GM18517 (cell line): ENCODE measurements around the gene ZNF286A.
A peak's percentile ranks its signal among the peaks of the same experiment; 100 is the strongest.
"Not testable (repeated sequence)": the region's sequence is repeated elsewhere in the genome, so short reads cannot be mapped to it uniquely, and the experiment has no call there.

Source experiments
- ATAC-seq: cut with Tn5 transposase; IDR thresholded peaks from one replicate; pipeline ENCODE4 v1.9.1; 2021; ENCODE audit warnings: mild to moderate bottlenecking, moderate library complexity; ENCODE audit not compliant: unreplicated experiment

ZNF286A gene

DNA sequence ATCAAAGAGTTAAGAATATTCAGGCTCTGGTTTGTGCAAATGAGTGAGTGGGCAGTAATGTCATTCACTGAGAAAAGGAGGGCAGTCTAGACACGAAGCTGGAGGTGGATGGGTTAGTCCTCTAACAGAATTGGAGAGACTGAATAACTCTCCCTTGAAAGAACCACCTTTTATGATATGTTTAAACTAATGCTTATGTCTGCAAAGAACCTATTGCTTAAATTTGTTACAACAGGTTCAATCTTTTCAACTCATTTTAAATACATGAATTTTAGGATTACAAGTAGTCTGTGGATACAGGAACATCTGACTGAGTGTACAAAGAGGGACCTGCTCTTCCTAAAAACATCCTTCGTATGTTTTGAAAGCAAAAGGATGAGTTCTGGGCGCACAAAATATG, 585 bp upstream of the ZNF286A start:
- ATAC-seq, result peak; percentile 2

DNA sequence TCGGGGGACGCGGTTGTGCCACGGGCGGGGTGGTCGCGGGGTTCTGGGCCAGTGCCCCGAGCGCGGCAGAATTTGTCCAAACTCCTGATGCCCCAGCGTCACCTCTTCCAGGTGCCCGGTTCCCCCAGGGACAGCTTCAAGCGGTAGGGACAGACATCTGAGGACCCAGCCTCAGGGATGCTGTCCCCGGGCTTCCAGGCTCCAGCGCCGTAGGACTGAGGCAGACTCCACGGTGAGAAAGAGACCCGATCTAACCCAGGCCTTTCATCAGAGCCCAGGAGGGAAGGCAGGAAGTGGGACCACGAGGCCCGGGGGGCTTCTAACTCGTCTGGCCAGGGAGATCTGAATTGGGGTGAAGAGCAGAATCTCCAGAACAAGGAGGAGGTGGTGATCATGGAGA, 385 bp downstream of the ZNF286A start:
- not testable (repeated sequence) for ATAC-seq

DNA sequence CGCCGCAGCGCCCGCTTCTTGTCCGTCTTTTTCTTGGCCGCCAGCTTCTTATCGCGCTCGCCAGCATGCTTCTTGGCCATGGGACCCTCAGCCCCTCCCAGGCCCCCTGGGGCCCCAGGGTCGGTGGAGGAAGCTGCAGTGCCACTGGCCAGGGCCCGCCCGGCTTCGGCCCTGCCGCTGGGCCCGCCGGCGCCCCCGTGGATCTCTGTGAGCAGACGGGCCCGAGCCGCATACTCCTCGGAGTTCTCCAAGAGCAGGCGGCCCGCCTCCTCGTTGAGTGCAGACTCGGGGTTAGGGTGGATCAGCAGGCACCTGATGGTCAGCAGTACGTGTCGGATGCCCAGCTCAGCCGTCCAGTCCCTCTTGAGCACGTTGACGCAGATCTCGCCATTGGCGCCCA, 4.7 kb downstream of the ZNF286A start:
- not testable (repeated sequence) for ATAC-seq

DNA sequence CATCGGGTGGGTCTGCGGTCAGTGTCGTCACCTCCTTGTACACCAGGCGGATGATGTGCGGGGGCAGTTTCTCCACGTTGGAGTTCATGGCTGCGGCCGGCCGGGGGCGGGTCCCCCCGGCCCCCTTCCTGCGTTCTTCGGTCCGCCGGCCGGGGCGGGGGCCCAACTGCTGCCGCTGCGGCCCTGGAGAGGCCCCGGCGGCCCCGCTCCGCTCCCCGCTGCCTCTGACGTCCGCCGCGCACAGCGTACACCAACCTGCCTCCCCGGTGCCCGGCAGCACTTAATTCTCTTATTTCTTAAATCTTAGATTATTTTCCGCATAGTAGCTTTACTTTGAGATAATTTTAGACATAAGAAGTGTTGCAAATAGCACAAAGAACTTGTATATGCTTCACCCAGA, 5.3 kb downstream of the ZNF286A start:
- not testable (repeated sequence) for ATAC-seq

DNA sequence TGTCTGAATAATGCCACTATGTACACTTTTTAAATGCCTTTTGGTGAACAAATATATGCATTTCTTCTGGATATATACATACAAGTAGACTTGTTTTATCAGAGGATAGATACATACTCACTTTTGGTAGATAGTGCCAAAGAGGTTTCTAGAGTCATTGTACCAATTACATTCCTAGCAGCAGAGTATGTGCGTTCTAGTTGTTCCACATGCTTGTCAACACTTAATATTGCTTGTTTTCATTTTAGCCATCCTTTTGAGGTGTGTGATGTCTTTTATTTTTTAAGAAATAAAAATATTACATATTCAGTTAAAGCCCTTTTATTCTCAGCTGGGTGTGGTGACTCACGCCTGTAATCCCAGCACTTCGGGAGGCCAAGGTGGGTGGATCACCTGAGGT, 9.3 kb downstream of the ZNF286A start:
- ATAC-seq, result not testable (repeated sequence)

DNA sequence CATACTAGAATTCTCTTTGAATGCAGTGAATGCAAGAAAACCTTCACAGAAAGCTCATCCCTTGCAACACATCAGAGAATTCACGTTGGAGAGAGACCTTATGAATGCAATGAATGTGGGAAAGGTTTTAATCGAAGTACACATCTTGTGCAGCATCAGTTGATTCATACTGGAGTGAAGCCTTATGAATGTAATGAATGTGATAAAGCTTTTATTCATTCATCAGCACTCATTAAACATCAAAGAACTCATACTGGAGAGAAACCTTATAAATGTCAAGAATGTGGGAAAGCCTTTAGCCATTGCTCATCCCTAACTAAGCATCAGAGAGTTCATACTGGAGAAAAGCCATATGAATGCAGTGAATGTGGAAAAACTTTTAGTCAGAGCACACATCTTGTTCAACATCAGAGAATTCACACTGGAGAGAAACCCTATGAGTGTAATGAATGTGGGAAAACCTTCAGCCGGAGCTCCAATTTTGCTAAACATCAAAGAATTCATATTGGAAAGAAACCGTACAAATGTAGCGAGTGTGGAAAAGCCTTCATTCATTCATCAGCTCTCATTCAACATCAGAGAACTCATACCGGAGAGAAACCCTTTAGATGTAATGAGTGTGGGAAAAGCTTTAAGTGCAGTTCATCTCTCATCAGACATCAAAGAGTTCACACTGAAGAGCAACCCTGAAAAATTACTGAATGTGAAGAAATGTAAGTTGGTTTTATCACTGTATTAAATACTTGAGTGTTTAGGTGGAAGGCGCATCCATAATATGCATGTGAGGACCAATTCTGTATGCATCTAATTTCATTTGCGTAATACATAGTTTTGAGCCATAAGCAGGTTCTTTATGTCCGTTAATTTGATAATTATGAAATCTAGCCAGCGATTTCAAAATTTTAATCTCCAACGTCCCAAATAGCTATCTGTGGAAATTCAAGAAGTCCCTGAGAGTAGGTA, 17.3 kb downstream of the ZNF286A start:
- ATAC-seq, result not testable (repeated sequence)

DNA sequence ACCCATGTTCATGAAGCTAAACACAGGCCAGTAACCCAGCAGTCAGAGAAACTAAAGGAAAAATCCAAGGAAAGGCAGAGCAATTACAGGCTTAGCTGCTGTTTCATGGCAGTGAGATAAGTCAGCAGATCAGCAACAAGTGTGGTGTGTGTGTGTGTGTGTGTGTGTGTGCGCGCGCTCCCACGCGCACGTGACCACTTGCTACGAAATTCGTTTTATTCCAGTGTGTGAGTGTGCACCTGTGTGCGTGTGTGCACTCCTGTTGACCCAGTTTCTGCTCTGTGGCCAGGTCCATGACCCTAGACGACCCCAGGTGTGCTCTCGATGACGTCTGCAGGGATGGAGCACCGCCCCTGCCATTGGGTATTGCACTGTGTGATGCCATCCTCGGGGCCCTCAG, 31.0 kb downstream of the ZNF286A start:
- ATAC-seq, result not testable (repeated sequence)

DNA sequence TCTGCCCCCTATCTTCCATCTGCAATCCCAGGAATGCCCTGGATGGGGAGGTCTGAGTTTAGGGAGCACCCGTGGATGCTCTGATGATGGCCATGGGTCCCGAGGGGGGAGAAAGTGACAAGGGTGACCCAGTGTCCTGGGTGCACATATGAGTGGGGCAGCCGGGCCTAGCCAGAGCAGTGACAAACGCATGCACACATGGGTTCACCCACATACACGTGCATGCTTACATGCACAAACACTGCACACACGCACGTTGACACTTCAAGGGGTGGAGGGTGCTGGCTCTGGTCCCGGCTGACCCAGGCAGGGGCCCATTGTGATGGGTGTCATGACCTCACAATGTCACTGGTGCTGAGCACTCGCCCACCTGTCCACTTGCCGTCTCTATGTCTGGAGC, 32.3 kb downstream of the ZNF286A start, which contains the start of gene TBC1D26:
Gene TBC1D26 (plus strand): TSS at position 384 of the 400 bp plus-strand sequence. CDS start 3,066 bp downstream, outside the sequence.
- not testable (repeated sequence) for ATAC-seq

DNA sequence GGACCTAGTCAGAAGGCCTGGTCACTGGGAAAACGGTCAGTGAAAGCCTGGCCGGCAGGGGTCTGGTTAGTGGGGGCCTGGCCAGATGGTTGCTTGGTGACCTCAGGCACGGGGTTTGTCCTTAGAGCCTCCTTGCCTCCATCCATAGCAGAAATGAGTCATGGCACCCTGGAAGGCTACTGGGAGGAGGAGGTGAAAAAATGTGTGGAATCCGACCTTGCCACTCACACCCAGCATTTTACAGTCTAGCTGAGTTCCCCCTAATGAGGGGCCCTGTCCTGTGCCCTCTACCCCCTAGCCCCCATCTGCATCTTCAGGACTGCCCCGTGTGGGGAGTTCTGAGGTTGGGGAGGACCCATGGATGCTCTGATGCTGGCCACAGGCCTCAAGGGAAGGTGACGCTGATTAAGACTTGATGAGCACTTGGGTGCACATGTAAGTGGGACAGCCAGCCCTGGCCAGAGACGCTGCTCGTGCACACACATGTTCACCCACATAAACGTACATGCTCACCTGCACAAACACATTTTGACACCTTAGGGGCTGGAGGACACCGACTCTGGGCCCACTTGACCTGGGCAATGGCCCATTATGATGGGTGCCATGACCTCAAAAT, 33.7 kb downstream of the ZNF286A start:
- ATAC-seq, result not testable (repeated sequence)

DNA sequence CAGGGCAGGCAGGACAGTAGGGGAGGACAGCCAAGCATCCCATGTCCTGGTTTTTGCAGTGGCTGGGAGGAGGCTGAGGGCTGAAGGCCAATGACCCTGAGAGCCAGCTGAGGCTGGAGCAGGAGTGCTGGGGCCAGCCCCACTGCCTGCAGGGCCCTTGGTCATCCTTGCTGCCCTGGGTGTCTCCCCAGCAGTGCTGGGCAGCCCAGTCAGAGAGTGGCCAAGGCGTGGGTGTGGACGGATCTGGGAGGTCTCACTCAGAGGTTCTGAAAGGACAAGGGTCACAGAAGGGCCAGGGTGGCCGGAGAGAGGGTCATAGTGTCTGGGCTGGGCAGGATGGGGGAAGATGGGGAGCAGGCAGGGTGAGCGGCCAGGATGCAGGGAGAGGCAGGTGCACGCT, 37.0 kb downstream of the ZNF286A start:
- ATAC-seq, result not testable (repeated sequence)

DNA sequence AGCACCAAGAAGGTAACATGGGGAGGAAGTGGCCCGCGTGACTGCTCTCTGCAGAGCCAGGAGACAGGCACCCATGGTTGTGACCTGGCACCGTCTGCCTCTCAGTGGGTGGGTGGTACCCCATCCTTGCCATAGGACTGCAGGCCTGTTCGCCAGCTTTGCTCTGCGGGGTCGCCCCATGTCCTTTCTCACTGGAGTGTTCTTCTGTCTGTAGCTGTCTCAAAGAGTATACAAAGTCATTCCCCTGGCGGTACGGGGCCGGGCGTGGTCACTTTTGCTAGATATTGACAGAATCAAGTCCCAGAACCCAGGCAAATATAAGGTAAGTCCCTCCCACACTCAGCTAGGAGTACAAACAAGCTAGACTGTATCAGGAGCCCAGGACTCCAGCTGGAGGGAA, 38.5 kb downstream of the ZNF286A start:
- ATAC-seq, result no peak

DNA sequence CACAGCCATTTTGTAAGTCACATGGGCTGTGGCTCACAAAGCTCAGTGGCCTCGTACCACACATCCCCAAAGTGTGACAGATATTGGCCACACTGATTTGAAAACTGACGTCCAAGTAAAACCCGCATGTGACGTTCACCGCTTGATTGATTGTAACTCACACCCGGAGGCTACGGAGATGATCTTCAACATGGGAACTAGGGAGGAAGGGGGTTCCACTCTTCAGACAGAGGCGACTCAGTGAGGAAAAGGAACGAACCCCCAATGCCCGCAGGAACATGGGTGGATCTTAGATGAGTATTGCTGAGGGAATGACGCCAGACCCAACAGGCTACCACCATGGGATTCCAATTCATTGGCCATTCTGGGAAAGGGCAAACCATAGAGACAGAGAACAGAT, 39.7 kb downstream of the ZNF286A start:
- not testable (repeated sequence) for ATAC-seq

DNA sequence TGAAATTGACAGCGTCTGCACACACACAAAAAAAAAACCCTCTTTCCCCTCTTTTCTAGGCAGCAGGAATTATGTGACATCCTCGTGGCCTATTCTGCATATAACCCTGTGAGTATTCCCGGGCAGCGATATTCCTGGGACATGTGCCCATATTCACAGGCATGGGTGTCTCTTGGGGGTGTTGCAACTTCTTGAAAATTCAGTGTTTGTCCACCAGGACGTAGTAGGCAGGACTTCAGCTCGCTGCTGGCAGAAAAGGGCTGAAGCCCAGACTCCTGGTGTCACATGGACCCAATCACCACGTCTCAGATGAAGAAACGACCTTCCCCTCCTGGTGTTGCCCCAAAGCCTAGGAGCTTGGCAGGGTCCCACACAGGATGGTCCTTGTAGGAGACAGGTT, 40.5 kb downstream of the ZNF286A start:
- not testable (repeated sequence) for ATAC-seq

DNA sequence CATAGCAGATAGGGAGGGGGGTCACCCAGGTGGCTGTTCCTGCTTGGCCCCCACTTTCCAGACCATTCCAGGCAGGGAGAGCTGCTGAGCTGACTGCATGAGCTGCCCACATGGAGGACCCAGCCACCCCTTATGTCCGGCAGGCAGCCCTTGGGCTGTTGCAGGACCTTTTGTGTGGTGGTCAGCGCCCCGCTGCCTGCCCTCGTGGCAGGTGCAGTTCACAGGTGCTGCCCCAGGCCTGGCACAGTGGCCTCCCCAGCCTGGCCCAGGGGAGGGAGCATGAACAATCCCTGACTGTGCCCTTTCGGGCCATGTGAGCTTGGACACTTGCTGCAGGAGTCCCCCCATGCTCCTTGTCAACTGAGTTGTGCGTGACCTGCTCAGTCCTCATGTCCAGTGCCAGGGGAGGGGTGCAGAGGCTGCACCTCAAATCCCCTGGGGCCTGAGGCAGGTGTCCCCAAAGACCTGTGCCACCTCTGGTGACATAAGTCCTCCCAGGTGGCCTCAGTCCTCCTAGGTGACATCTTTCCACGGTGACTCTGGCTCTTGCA, 41.1 kb downstream of the ZNF286A start:
- no peak for ATAC-seq

DNA sequence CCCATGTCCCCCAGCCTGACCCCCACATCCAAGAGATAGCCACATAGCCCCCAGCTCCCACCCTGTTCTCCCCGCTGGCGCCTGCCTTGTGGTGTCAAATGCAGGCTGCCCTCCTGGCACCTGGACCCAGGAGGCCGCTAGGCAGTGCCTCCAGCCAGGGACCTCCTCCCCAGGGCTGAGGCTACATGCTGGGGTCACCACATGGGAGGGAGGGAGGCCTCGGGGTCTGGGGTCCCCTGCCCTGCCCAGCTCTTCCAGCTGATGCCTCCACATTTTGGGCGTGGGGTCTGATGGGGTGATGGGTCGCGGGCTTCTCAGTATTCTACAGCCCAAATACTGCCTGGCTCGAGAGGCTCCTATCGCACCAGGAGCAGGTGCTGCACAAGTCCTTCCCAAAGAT, 42.1 kb downstream of the ZNF286A start:
- ATAC-seq, result no peak

DNA sequence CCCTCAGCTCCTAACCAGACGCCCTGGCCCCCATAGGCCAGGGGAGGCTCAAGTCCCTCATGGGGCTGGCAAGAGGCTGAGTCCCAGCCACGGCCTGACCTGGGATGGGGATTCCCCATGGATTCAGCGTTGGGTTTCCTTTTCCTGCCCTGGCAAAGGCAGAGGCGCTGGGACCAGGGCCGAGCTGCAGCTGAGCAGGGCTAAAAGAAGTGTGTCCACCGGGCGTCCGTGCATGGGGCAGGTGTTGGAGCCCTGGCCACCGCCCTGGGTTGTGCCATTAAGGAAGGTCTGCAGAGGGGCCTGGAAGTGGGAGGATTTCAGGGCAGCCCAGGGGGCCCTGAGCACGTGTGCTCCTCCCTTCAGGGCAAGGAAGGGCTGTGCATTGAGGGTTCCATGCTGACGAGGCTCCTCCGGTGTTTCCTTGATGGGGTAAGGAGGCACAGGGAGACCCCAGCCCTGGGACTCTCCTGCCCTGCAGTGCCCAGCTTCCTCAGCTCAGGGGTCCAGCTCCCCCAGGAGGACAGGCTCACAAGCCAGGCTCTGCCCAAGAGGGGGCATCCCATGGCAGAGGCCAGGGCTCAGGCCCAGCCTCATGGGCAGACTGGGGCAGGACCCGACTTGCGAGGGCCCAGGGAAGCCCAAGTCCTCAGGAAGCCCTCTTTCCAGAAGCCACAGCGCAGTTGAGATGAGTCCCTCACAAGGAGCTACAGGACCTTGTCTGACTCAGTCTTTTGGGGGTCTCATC, 42.7 kb downstream of the ZNF286A start:
- ATAC-seq, result no peak

DNA sequence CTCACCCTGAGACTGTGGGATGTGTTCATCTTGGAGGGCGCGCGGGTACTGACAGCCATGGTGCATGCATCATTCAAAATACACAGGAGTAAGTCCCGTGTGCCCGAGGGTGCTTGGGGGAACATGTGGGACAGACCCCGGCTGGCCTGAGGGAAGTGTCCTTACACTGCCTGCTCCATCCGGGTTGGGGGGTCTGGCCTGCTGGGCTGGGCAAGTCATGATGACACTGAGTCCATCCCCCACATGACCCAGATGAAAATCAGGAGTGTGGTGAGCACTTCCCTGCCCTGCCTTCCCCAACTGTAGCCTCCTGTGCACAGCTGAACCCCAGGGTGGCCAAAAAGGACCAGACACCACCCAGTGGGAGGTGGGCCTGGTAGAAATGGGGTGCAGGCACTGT, 43.4 kb downstream of the ZNF286A start:
- no peak for ATAC-seq

DNA sequence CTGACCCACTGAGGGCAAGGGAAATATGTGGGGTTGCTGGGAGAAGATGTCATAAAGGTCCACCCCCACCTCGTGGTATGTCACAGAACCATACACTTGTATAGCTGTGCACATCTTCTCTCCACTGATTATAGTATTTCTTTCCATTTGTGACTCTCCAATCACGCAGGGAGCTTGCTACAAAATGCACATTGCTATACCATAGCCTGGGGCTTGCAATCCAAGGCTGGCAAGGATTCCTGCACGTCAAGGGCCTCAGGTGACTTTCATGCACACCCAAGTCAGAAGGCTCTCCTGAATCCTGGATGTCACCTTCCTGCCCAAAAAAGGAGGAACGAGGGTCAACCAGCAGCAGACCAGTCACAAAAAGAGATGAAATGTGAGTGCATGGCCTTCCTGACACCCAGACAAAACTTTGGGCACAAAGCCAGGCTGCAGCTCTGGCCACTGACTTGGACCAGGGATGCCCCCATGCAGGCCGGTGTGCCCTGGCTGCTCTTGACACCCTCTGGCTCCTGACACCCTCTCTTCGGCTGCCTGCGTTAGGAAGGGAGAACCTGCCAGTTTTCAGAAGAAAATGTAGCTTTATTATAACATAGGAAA, 44.6 kb downstream of the ZNF286A start:
- ATAC-seq, result no peak

DNA sequence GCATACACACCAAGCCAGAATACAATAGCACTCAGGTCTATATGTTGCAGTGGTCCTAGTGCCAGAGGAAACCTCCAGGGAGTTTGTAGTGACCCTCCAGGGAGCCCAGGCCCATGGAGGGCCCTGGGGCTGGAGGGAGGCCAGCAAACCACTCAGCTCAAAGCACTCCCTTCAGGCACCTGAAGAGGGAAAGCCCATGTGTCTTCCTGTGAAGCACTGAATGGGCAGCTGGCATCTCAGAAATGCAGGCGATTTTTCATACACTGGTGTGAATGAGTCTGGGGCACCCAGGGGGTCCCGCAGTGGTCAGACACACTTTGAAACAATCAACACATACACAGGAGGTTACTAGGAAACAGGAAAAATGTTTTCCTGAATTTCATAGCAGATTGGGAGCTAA, 45.3 kb downstream of the ZNF286A start:
- no peak for ATAC-seq

DNA sequence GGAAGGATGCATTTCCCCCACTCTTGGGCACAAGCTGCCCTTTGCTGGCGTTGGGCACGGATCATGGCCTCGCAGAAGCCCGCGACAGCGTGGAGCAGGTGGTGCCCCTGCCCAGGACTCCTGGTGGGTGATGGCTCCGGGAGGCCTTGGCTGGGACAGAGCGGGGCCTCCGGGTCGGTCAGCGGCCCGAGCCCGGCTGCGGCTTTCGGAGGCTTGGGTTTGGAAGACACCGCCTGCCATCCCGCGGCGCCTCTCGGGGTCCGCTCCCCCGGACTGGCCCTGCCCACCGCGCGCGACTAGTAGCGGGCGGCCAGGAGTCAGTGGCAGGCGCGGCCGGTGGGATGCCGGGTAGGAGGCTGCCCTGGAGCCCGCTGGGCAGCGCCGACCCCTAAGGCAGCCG, 49.9 kb downstream of the ZNF286A start:
- ATAC-seq, result not testable (repeated sequence)
